Measurements from ENCODE around the gene CHTF18.
"Not testable (repeated sequence)": the region's sequence is repeated elsewhere in the genome, so short reads cannot be mapped to it uniquely, and the experiment has no call there.

CHTF18 gene

GRCh38 chr16:752007-752312 is 36.5 kb upstream of the CHTF18 start:
- Mint-ChIP-seq H3K4me1 (ENCODE audit: low read depth) (no peaks in the 10 kb centered on the region), H3K27ac (no peak overlapping the region), H3K4me3 (no peak overlapping the region), H3K9me3 (ENCODE audit: low read depth) (no peaks in the 10 kb centered on the region), H3K36me3 (no peaks in the 10 kb centered on the region), H3K27me3 (no peaks in the 10 kb centered on the region)

- H3K4me3 Mint-ChIP-seq; H3K27ac Mint-ChIP-seq; H3K9me3 Mint-ChIP-seq (ENCODE audit: low read depth); H3K36me3 Mint-ChIP-seq; H3K27me3 Mint-ChIP-seq; H3K4me1 Mint-ChIP-seq (ENCODE audit: low read depth): not testable (repeated sequence)
Observed at GRCh38 chr16:754121-754607, 34.3 kb upstream of the CHTF18 start.

GRCh38 chr16:754656-755055 is 33.8 kb upstream of the CHTF18 start:
- Mint-ChIP-seq H3K4me1 (ENCODE audit: low read depth) (no peaks in the 10 kb centered on the region), H3K27ac (no peak overlapping the region), H3K4me3 (no peak overlapping the region), H3K36me3 (no peaks in the 10 kb centered on the region), H3K27me3 (peaks cover 4% of the 10 kb centered on the region), H3K9me3 (ENCODE audit: low read depth) (no peaks in the 10 kb centered on the region)

- Mint-ChIP-seq H3K9me3 (ENCODE audit: low read depth) (no peaks in the 10 kb centered on the region), H3K36me3 (no peaks in the 10 kb centered on the region), H3K27ac (no peak overlapping the region), H3K27me3 (peaks cover 6% of the 10 kb centered on the region), H3K4me3 (no peak overlapping the region), H3K4me1 (ENCODE audit: low read depth) (no peaks in the 10 kb centered on the region)
Observed at GRCh38 chr16:756428-756827, 32.0 kb upstream of the CHTF18 start.

GRCh38 chr16:759110-759910 is 29.1 kb upstream of the CHTF18 start:
- H3K27ac Mint-ChIP-seq, result no peak overlapping the region
- no peaks in the 10 kb centered on the region for H3K36me3 Mint-ChIP-seq
- H3K9me3 Mint-ChIP-seq (ENCODE audit: low read depth), result no peaks in the 10 kb centered on the region
- H3K4me1 Mint-ChIP-seq (ENCODE audit: low read depth), result no peaks in the 10 kb centered on the region
- H3K27me3 Mint-ChIP-seq, result peaks cover 6% of the 10 kb centered on the region
- H3K4me3 Mint-ChIP-seq, result no peak overlapping the region

- Mint-ChIP-seq H3K4me1 (ENCODE audit: low read depth) (no peaks in the 10 kb centered on the region), H3K27ac (no peak overlapping the region), H3K4me3 (no peak overlapping the region), H3K9me3 (ENCODE audit: low read depth) (no peaks in the 10 kb centered on the region), H3K27me3 (peaks cover 6% of the 10 kb centered on the region), H3K36me3 (no peaks in the 10 kb centered on the region)
Observed at GRCh38 chr16:760065-760464, 28.4 kb upstream of the CHTF18 start.

- H3K4me1 Mint-ChIP-seq (ENCODE audit: low read depth), result no peaks in the 10 kb centered on the region
- no peak within 1 kb of the TSS for H3K4me3 Mint-ChIP-seq
- no peaks in the 10 kb centered on the region for H3K36me3 Mint-ChIP-seq
- H3K27ac Mint-ChIP-seq, result no peak within 1 kb of the TSS
- H3K27me3 Mint-ChIP-seq, result peaks cover 6% of the 10 kb centered on the region
- H3K9me3 Mint-ChIP-seq (ENCODE audit: low read depth), result no peaks in the 10 kb centered on the region
Observed at GRCh38 chr16:760545-761343, 27.7 kb upstream of the CHTF18 start, which contains the start of gene MSLN. Gene MSLN, plus strand, starts transcription at chr16:760734. Its CDS starts 1,947 bp downstream, at chr16:762681.

- no peak overlapping the region for H3K27ac Mint-ChIP-seq
- H3K4me1 Mint-ChIP-seq (ENCODE audit: low read depth), result no peaks in the 10 kb centered on the region
- no peaks in the 10 kb centered on the region for H3K9me3 Mint-ChIP-seq (ENCODE audit: low read depth)
- H3K36me3 Mint-ChIP-seq, result no peaks in the 10 kb centered on the region
- peaks cover 6% of the 10 kb centered on the region for H3K27me3 Mint-ChIP-seq
- H3K4me3 Mint-ChIP-seq, result no peak overlapping the region
Observed at GRCh38 chr16:761625-762513, 26.6 kb upstream of the CHTF18 start.

GRCh38 chr16:762595-763268 is 25.7 kb upstream of the CHTF18 start:
- H3K4me1 Mint-ChIP-seq (ENCODE audit: low read depth), result no peaks in the 10 kb centered on the region
- no peak overlapping the region for H3K4me3 Mint-ChIP-seq
- H3K27me3 Mint-ChIP-seq, result peaks cover 3% of the 10 kb centered on the region
- no peaks in the 10 kb centered on the region for H3K36me3 Mint-ChIP-seq
- no peak overlapping the region for H3K27ac Mint-ChIP-seq
- H3K9me3 Mint-ChIP-seq (ENCODE audit: low read depth), result no peaks in the 10 kb centered on the region

GRCh38 chr16:763369-764183 is 24.8 kb upstream of the CHTF18 start:
- Mint-ChIP-seq H3K4me3 (no peak overlapping the region), H3K9me3 (ENCODE audit: low read depth) (no peaks in the 10 kb centered on the region), H3K27ac (no peak overlapping the region), H3K27me3 (peaks cover 2% of the 10 kb centered on the region), H3K36me3 (no peaks in the 10 kb centered on the region), H3K4me1 (ENCODE audit: low read depth) (no peaks in the 10 kb centered on the region)

GRCh38 chr16:764184-764750 is 24.2 kb upstream of the CHTF18 start:
- H3K27ac Mint-ChIP-seq, result no peak overlapping the region
- H3K36me3 Mint-ChIP-seq, result no peaks in the 10 kb centered on the region
- H3K27me3 Mint-ChIP-seq, result peaks cover 2% of the 10 kb centered on the region
- no peaks in the 10 kb centered on the region for H3K9me3 Mint-ChIP-seq (ENCODE audit: low read depth)
- no peak overlapping the region for H3K4me3 Mint-ChIP-seq
- H3K4me1 Mint-ChIP-seq (ENCODE audit: low read depth), result no peaks in the 10 kb centered on the region

- Mint-ChIP-seq H3K36me3 (no peaks in the 10 kb centered on the region), H3K9me3 (ENCODE audit: low read depth) (no peaks in the 10 kb centered on the region), H3K27me3 (no peaks in the 10 kb centered on the region), H3K4me1 (ENCODE audit: low read depth) (no peaks in the 10 kb centered on the region), H3K4me3 (no peak overlapping the region), H3K27ac (no peak overlapping the region)
Observed at GRCh38 chr16:764848-765487, 23.5 kb upstream of the CHTF18 start.

GRCh38 chr16:765488-765865 is 22.9 kb upstream of the CHTF18 start:
- no peaks in the 10 kb centered on the region for H3K9me3 Mint-ChIP-seq (ENCODE audit: low read depth)
- H3K4me3 Mint-ChIP-seq, result no peak overlapping the region
- H3K4me1 Mint-ChIP-seq (ENCODE audit: low read depth), result no peaks in the 10 kb centered on the region
- no peak overlapping the region for H3K27ac Mint-ChIP-seq
- H3K27me3 Mint-ChIP-seq, result no peaks in the 10 kb centered on the region
- H3K36me3 Mint-ChIP-seq, result no peaks in the 10 kb centered on the region
